Neural progenitor cell (in vitro differentiated cells): Measurements from ENCODE around the gene COG2. TPM values are rescaled to one million over a fixed set of nuclear protein-coding genes. Genes with fewer than 3 reads are reported as not detected.
A peak's percentile ranks its signal among the peaks of the same experiment; 100 is the strongest.

Experiments used
- DNase-seq: peaks from one replicate; pipeline ENCODE4 v3.0.0-alpha.2; 2016; ENCODE audit warnings: low spot score
- H2AFZ ChIP-seq: fragments of 200-600 bp; sonication (generic); replicated peaks from 2 replicates; pipeline ENCODE4 v1.6.1; 2016; ENCODE audit warnings: antibody characterized with exemption
- H3F3A ChIP-seq: fragments of 200-600 bp; sonication (generic); 2 replicates; pipeline ENCODE4 v1.6.1; 2016; ENCODE audit warnings: antibody characterized with exemption, low read depth
- H3K27ac ChIP-seq: fragments of 200-600 bp; sonication (generic); 2 replicates; pipeline ENCODE4 v1.5.1; 2016; ENCODE audit warnings: mild to moderate bottlenecking
- H3K27me3 ChIP-seq: fragments of 200-600 bp; sonication (generic); 2 replicates; pipeline ENCODE4 v1.6.1; 2016; ENCODE audit warnings: mild to moderate bottlenecking, moderate library complexity
- H3K36me3 ChIP-seq: fragments of 200-600 bp; sonication (generic); 2 replicates; pipeline ENCODE4 v1.5.1; 2016
- H3K4me1 ChIP-seq: fragments of 200-600 bp; sonication (generic); 2 replicates; pipeline ENCODE4 v1.6.1; 2016; ENCODE audit warnings: mixed run types
- H3K4me2 ChIP-seq: fragments of 200-600 bp; sonication (generic); 2 replicates; pipeline ENCODE4 v1.6.1; 2016
- H3K4me3 ChIP-seq: fragments of 200-600 bp; sonication (generic); 2 replicates; pipeline ENCODE4 v1.5.1; 2016
- H3K79me2 ChIP-seq: fragments of 200-600 bp; sonication (generic); 2 replicates; pipeline ENCODE4 v1.6.1; 2016; ENCODE audit warnings: low read depth
- H3K9ac ChIP-seq: fragments of 200-600 bp; sonication (generic); 2 replicates; pipeline ENCODE4 v1.6.1; 2016
- H3K9me3 ChIP-seq: fragments of 200-600 bp; sonication (generic); 2 replicates; pipeline ENCODE4 v1.5.1; 2016; ENCODE audit warnings: low read depth
- H4K20me1 ChIP-seq: fragments of 200-600 bp; sonication (generic); 2 replicates; pipeline ENCODE4 v1.6.1; 2016; ENCODE audit warnings: low read depth
- H3K27ac Mint-ChIP-seq: 3 replicates; pipeline ENCODE4 v1.8.0; 2021; ENCODE audit warnings: mixed read lengths
- H3K27me3 Mint-ChIP-seq: 2 replicates; pipeline ENCODE4 v1.8.0; 2022; ENCODE audit warnings: low read depth, mild to moderate bottlenecking, inconsistent platforms, moderate library complexity, mixed read lengths; ENCODE audit not compliant: insufficient read depth
- H3K36me3 Mint-ChIP-seq: 3 replicates; pipeline ENCODE4 v1.8.0; 2021; ENCODE audit warnings: mixed read lengths
- H3K4me1 Mint-ChIP-seq: 3 replicates; pipeline ENCODE4 v1.8.0; 2021; ENCODE audit warnings: mixed read lengths
- H3K4me3 Mint-ChIP-seq: 3 replicates; pipeline ENCODE4 v1.8.0; 2021; ENCODE audit warnings: mild to moderate bottlenecking, moderate library complexity, mixed read lengths
- H3K9me3 Mint-ChIP-seq: 3 replicates; pipeline ENCODE4 v1.8.0; 2020; ENCODE audit warnings: mixed read lengths
- CTCF ChIP-seq: fragments of 200-600 bp; sonication (generic); IDR thresholded peaks from 2 replicates; pipeline ENCODE4 v1.5.1; 2017; ENCODE audit warnings: antibody characterized with exemption, mild to moderate bottlenecking
- EZH2 ChIP-seq: fragments of 200-600 bp; sonication (generic); IDR thresholded peaks from 2 replicates; pipeline ENCODE4 v1.6.1; 2017; ENCODE audit warnings: antibody characterized with exemption, mild to moderate bottlenecking, moderate library complexity
- EZH2phosphoT487 ChIP-seq: fragments of 200-600 bp; sonication (generic); IDR thresholded peaks from 2 replicates; pipeline ENCODE4 v1.6.1; 2017; ENCODE audit warnings: antibody characterized with exemption
- total RNA-seq: library from RNA; depleted of rRNA; stranded (reverse); fragments of >200 nt; gene quantifications from 2 replicates; pipeline ENCODE4 v1.2.3, GENCODE V29; 2015; ENCODE audit warnings: low replicate concordance

COG2 gene
- total RNA-seq, 1 donor from 2014 or later: 38.9 TPM

- H4K20me1 ChIP-seq: no peaks in the 10 kb centered on the region
- peaks cover 8% of the 10 kb centered on the region for H3K4me1 Mint-ChIP-seq
- H3K4me1 ChIP-seq: no peaks in the 10 kb centered on the region
- no peak overlapping the region for H3K27ac Mint-ChIP-seq
- no peak overlapping the region for H3K4me3 Mint-ChIP-seq
- H3K9me3 Mint-ChIP-seq: no peaks in the 10 kb centered on the region
- peaks cover 18% of the 10 kb centered on the region for H3K36me3 Mint-ChIP-seq
- H3K9me3 ChIP-seq: no peaks in the 10 kb centered on the region
- H3K79me2 ChIP-seq: no peaks in the 10 kb centered on the region
- no peak overlapping the region for H2AFZ ChIP-seq
- peaks cover 6% of the 10 kb centered on the region for H3K36me3 ChIP-seq
- DNase-seq: peak; percentile 17
- no peak overlapping the region for H3K9ac ChIP-seq
- no peak overlapping the region for H3K27ac ChIP-seq
- H3K27me3 ChIP-seq: no peaks in the 10 kb centered on the region
- peaks cover 6% of the 10 kb centered on the region for H3K27me3 Mint-ChIP-seq
- H3F3A ChIP-seq: peaks cover 4% of the 10 kb centered on the region
- H3K4me2 ChIP-seq: no peak overlapping the region
- TF ChIP-seq EZH2phosphoT487: no peak
- no peak for TF ChIP-seq EZH2
- no peak for TF ChIP-seq CTCF
- H3K4me3 ChIP-seq: no peak overlapping the region
Measured at GRCh38 chr1:230693777-230694176, 51.5 kb downstream of the COG2 start.

DNA sequence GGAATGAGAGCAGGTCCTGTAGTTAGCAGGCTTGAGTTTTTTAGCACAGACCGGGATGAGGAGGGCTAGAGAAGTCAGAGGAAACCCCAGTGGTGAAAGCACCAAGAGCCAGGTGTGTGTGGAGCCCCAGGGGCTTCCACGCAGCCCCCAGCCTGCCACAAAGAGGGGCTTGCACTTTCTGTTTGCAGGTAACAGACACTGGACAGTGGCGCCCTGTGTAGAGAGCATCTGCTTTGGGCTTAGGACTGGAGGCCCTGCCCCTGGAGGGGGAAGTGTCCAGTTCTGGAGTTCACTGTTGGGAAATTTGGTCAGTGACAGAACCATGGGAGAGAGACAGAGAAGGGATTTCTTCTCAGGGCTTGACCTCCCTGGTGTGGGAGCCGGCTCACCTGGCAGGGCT, 52.2 kb downstream of the COG2 start:
- Mint-ChIP-seq H3K4me1 (peaks cover 8% of the 10 kb centered on the region), H3K27me3 (peaks cover 6% of the 10 kb centered on the region), H3K27ac (no peak overlapping the region), H3K36me3 (peaks cover 18% of the 10 kb centered on the region), H3K4me3 (no peak overlapping the region), H3K9me3 (no peaks in the 10 kb centered on the region)
- no peaks in the 10 kb centered on the region for H3K79me2 ChIP-seq
- no peak overlapping the region for H3K4me3 ChIP-seq
- H3K36me3 ChIP-seq: peaks cover 6% of the 10 kb centered on the region
- TF ChIP-seq CTCF (no peak), EZH2 (no peak), EZH2phosphoT487 (no peak)
- no peaks in the 10 kb centered on the region for H4K20me1 ChIP-seq
- H3K4me2 ChIP-seq: no peak overlapping the region
- H3K27ac ChIP-seq: no peak overlapping the region
- no peaks in the 10 kb centered on the region for H3K27me3 ChIP-seq
- no peaks in the 10 kb centered on the region for H3K9me3 ChIP-seq
- H3K9ac ChIP-seq: no peak overlapping the region
- no peaks in the 10 kb centered on the region for H3K4me1 ChIP-seq
- DNase-seq: no peak
- no peak overlapping the region for H2AFZ ChIP-seq
- peaks cover 4% of the 10 kb centered on the region for H3F3A ChIP-seq

- Mint-ChIP-seq H3K27me3 (peaks cover 6% of the 10 kb centered on the region), H3K4me1 (peaks cover 8% of the 10 kb centered on the region), H3K27ac (no peak overlapping the region), H3K9me3 (no peaks in the 10 kb centered on the region), H3K36me3 (peaks cover 14% of the 10 kb centered on the region), H3K4me3 (no peak overlapping the region)
- Histone ChIP-seq H2AFZ (no peak overlapping the region), H3K36me3 (peaks cover 6% of the 10 kb centered on the region), H3K4me1 (no peaks in the 10 kb centered on the region), H3K27ac (no peak overlapping the region), H3K4me3 (no peak overlapping the region), H4K20me1 (no peaks in the 10 kb centered on the region), H3K79me2 (no peaks in the 10 kb centered on the region), H3K9ac (no peak overlapping the region), H3F3A (peaks cover 4% of the 10 kb centered on the region), H3K4me2 (no peak overlapping the region), H3K9me3 (no peaks in the 10 kb centered on the region), H3K27me3 (no peaks in the 10 kb centered on the region)
- TF ChIP-seq CTCF (no peak), EZH2phosphoT487 (no peak), EZH2 (no peak)
- no peak for DNase-seq
Measured at GRCh38 chr1:230694991-230695390, 52.7 kb downstream of the COG2 start.
